Coronary artery (tissue), 2 donors: ENCODE data around the gene RIPK4.

Experiments
- DNase-seq: peaks from one replicate; pipeline ENCODE4 v3.0.0-alpha.2; 2017; ENCODE audit warnings: low spot score
- H3K27ac ChIP-seq, 2 donors: fragments of 200-600 bp; sonication (generic); one replicate each; pipeline ENCODE4 v1.5.1; 2016 to 2019
- H3K4me3 ChIP-seq: fragments of 200-600 bp; sonication (generic); 2 replicates; pipeline ENCODE4 v1.5.1; 2016; ENCODE audit warnings: mild to moderate bottlenecking, moderate library complexity
- CTCF ChIP-seq: fragments of 200-600 bp; sonication (generic); IDR thresholded peaks from one replicate; pipeline ENCODE4 v1.5.1; 2019; ENCODE audit warnings: antibody characterized with exemption

RIPK4 gene

GRCh38 chr21:41802684-41803083, 35.8 kb upstream of the RIPK4 start:
- no peak overlapping the region for H3K27ac ChIP-seq

GRCh38 chr21:41802198-41802584, 35.3 kb upstream of the RIPK4 start:
- H3K27ac ChIP-seq: no peak overlapping the region
- no peak overlapping the region for H3K4me3 ChIP-seq
- no peak for TF ChIP-seq CTCF
- no peak for DNase-seq

More at GRCh38 chr21:41802684-41803083, 35.8 kb upstream of the RIPK4 start:
- DNase-seq: no peak
- peak overlapping the region; percentile 16 for H3K4me3 ChIP-seq
- no peak for TF ChIP-seq CTCF

- Histone ChIP-seq H3K4me3 (no peak overlapping the region), H3K27ac (no peak overlapping the region)
- no peak for DNase-seq
- no peak for TF ChIP-seq CTCF
Observed at GRCh38 chr21:41801321-41802197, 34.7 kb upstream of the RIPK4 start.

GRCh38 chr21:41800425-41801320, 33.8 kb upstream of the RIPK4 start:
- DNase-seq: no peak
- H3K4me3 ChIP-seq: no peak overlapping the region
- no peak overlapping the region for H3K27ac ChIP-seq
- no peak for TF ChIP-seq CTCF

- TF ChIP-seq CTCF: no peak
- Histone ChIP-seq H3K4me3 (no peak overlapping the region), H3K27ac (no peak overlapping the region)
- DNase-seq: no peak
Observed at GRCh38 chr21:41799763-41800162, 32.9 kb upstream of the RIPK4 start.

- H3K4me3 ChIP-seq: no peak overlapping the region
- H3K27ac ChIP-seq: no peak overlapping the region
- DNase-seq: no peak
- TF ChIP-seq CTCF: no peak
Observed at GRCh38 chr21:41798326-41798725, 31.5 kb upstream of the RIPK4 start.
